Prostate gland (tissue), 2 donors: ENCODE results near the gene CLDN22. TPM values are rescaled to one million over a fixed set of nuclear protein-coding genes. Genes with fewer than 3 reads are reported as not detected.

ENCODE experiments used
- DNase-seq: peaks from one replicate; pipeline ENCODE4 v3.0.0-alpha.2; 2019; ENCODE audit warnings: low spot score
- H3K27ac ChIP-seq, 2 donors: fragments of 200-600 bp; sonication (generic); 2 replicates each; pipeline ENCODE4 v1.5.1; 2017 to 2019
- H3K27me3 ChIP-seq: fragments of 200-600 bp; sonication (generic); replicated peaks from 2 replicates; pipeline ENCODE4 v1.5.1; 2019; ENCODE audit not compliant: insufficient read depth
- H3K36me3 ChIP-seq, 2 donors: fragments of 200-600 bp; sonication (generic); 1 replicate in 1 of 2; 2 replicates in 1 of 2; pipeline versions ENCODE4 v1.5.1 to v1.8.1; 2017 to 2019
- H3K4me1 ChIP-seq: fragments of 200-600 bp; sonication (generic); replicated peaks from 2 replicates; pipeline ENCODE4 v1.5.1; 2019
- H3K4me3 ChIP-seq, 2 donors: fragments of 200-600 bp; sonication (generic); 2 replicates each; pipeline ENCODE4 v1.5.1; 2017 to 2019
- H3K9me3 ChIP-seq: fragments of 200-600 bp; sonication (generic); 2 replicates; pipeline ENCODE4 v1.5.1; 2017
- POLR2A ChIP-seq: fragments of 450-650 bp; IDR thresholded peaks from one replicate; pipeline ENCODE4 v1.6.1; 2016; ENCODE audit warnings: antibody characterized with exemption, mild to moderate bottlenecking
- POLR2AphosphoS5 ChIP-seq: sonication (generic); formaldehyde crosslinking; IDR thresholded peaks from one replicate; pipeline ENCODE4 v1.6.1; 2017; ENCODE audit warnings: antibody characterized with exemption
- WGBS: methylation state at CpG from one replicate; pipeline ENCODE4 v1.1.5; 2018; 5-methylcytosine and 5-hydroxymethylcytosine counted together
- intact Hi-C: fragments of 100-400 bp; cut with DNase I; formaldehyde crosslinking; loops from one replicate; pipeline ENCODE4 v1.14.2; 2022
- total RNA-seq, 2 donors: library from RNA; depleted of rRNA; stranded (reverse); fragments of >200 nt; gene quantifications; one replicate each; pipeline ENCODE4 v1.1.0, GENCODE V29; 2016
- TF ChIP-seq, protein P1 (sequence below), 4 experiments: fragments of 200-600 bp in 2 of 4; fragments of 450-650 bp in 2 of 4; sonication (generic) in 2 of 4; IDR thresholded peaks; 1 replicate in 3 of 4; 2 replicates in 1 of 4; pipeline ENCODE4 v1.5.1; 2016 to 2019; ENCODE audit warnings: antibody characterized with exemption in 4 of 4, mild to moderate bottlenecking in 2 of 4, moderate library complexity in 2 of 4

CLDN22 gene
- total RNA-seq, 2 donors from 2014 or later = not detected

DNA sequence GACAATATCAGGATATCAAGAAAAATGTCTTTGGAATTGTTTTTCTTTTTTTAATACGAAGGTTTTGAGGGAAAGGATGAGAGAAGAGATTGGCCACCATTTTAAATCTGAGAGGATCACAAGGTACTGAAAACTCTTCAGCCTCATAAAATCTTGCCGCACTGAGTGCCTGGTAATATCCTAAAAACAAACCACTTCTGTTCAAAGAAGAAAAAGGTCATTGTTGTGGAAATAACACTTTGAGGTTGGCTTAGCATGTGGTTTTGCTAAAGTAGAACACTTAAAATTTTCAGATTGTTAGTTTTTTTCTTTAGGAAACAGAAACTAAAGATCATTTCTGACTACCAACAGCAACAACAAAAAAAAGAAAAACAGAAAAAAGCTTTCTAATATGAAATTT is 1.0 kb upstream of the CLDN22 start:
- Histone ChIP-seq H3K4me1 (no peaks in the 10 kb centered on the region), H3K4me3 (no peak overlapping the region), H3K36me3 (no peaks in the 10 kb centered on the region), H3K9me3 (no peaks in the 10 kb centered on the region), H3K27me3 (no peaks in the 10 kb centered on the region), H3K27ac (no peak overlapping the region)
- TF ChIP-seq POLR2AphosphoS5 (no peak), POLR2A (no peak)
- TF ChIP-seq, protein P1, sequence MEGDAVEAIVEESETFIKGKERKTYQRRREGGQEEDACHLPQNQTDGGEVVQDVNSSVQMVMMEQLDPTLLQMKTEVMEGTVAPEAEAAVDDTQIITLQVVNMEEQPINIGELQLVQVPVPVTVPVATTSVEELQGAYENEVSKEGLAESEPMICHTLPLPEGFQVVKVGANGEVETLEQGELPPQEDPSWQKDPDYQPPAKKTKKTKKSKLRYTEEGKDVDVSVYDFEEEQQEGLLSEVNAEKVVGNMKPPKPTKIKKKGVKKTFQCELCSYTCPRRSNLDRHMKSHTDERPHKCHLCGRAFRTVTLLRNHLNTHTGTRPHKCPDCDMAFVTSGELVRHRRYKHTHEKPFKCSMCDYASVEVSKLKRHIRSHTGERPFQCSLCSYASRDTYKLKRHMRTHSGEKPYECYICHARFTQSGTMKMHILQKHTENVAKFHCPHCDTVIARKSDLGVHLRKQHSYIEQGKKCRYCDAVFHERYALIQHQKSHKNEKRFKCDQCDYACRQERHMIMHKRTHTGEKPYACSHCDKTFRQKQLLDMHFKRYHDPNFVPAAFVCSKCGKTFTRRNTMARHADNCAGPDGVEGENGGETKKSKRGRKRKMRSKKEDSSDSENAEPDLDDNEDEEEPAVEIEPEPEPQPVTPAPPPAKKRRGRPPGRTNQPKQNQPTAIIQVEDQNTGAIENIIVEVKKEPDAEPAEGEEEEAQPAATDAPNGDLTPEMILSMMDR (IDR thresholded peaks at IDR 0.05) = no peak
- 54% methylated on average over 2 of the region's 2 CpGs for WGBS
- intact Hi-C loops = no loop called here
- DNase-seq = no peak

DNA sequence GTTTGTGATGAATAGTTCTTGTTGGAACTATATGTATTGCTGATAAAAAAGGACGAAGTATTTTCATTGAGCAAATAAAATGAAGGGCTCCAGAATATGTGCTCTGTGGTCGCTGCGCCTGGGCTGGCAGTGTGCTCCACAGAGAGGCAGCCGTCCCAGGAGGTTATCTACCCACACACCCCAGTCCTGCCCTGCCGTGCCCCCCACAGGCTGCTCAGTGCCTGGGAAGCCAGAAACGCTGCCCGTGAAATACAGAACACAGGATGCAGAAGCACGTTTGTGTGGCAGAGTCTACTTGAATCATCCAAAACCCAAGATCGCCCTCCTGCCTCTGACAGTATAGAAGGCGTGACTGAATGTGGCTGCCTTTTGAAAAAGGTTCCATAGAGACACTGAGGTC is 1.4 kb downstream of the CLDN22 start:
- no peaks in the 10 kb centered on the region for H3K27me3 ChIP-seq
- H3K4me3 ChIP-seq = no peak overlapping the region
- intact Hi-C loops = no loop called here
- DNase-seq = no peak
- no peaks in the 10 kb centered on the region for H3K36me3 ChIP-seq
- no peaks in the 10 kb centered on the region for H3K4me1 ChIP-seq
- 73% methylated on average over 10 of the region's 10 CpGs for WGBS
- H3K9me3 ChIP-seq = no peaks in the 10 kb centered on the region
- no peak for TF ChIP-seq POLR2A
- TF ChIP-seq POLR2AphosphoS5 = no peak
- TF ChIP-seq, protein P1 (IDR thresholded peaks at IDR 0.05) = no peak
- H3K27ac ChIP-seq = no peak overlapping the region

DNA sequence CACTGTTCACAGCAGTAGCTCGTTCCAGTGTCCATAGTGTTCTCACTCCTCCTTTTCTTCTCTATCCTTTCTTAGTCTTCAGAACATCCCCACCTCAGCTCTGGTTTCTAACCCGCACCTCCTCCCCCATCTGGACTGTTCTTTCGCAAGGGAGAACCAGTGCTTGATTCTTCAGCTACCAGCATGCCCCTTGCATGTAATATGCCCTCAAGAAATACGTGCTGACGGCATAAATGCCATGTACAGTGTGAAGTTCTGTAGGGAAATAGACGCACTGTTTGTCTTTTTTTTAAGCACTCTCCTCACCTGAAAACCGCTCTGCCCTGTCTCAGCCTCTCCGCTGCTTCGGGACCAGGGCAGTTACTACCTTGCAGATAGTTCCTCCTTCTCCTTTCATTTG is 5.3 kb downstream of the CLDN22 start:
- 93% methylated on average over 9 of the region's 9 CpGs for WGBS
- no peak overlapping the region for H3K4me3 ChIP-seq
- DNase-seq = no peak
- no peaks in the 10 kb centered on the region for H3K9me3 ChIP-seq
- H3K27me3 ChIP-seq = no peaks in the 10 kb centered on the region
- no peak overlapping the region for H3K27ac ChIP-seq
- no peaks in the 10 kb centered on the region for H3K4me1 ChIP-seq
- TF ChIP-seq POLR2A (no peak), POLR2AphosphoS5 (no peak)
- TF ChIP-seq, protein P1 (IDR thresholded peaks at IDR 0.05) = no peak
- intact Hi-C loops = no loop called here
- H3K36me3 ChIP-seq = no peaks in the 10 kb centered on the region

DNA sequence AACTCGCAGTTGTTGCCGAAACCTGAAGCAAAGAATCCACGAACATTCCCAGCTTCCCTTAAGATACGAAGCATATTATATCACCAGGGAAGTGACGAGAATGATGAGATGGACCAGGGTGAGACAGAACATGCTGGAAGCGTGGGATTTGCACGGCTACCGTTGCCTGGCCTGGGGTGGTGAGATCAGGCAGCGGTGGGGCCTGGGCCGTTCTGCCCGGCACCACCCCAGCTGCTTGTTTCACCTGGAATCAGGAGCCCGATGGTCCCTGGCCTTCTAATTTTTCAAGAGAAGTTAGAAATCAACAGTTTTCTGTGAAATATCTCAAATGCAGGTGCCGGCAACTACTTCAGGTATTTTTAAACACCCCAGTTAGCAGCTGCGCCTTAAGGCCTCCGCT is 5.7 kb downstream of the CLDN22 start:
- TF ChIP-seq POLR2A (no peak), POLR2AphosphoS5 (no peak)
- TF ChIP-seq, protein P1 (IDR thresholded peaks at IDR 0.05) = no peak
- DNase-seq = no peak
- H3K27me3 ChIP-seq = no peaks in the 10 kb centered on the region
- no peaks in the 10 kb centered on the region for H3K9me3 ChIP-seq
- 97% methylated on average over 15 of the region's 15 CpGs for WGBS
- H3K4me3 ChIP-seq = no peak overlapping the region
- intact Hi-C loops = no loop called here
- H3K4me1 ChIP-seq = no peaks in the 10 kb centered on the region
- no peaks in the 10 kb centered on the region for H3K36me3 ChIP-seq
- no peak overlapping the region for H3K27ac ChIP-seq

DNA sequence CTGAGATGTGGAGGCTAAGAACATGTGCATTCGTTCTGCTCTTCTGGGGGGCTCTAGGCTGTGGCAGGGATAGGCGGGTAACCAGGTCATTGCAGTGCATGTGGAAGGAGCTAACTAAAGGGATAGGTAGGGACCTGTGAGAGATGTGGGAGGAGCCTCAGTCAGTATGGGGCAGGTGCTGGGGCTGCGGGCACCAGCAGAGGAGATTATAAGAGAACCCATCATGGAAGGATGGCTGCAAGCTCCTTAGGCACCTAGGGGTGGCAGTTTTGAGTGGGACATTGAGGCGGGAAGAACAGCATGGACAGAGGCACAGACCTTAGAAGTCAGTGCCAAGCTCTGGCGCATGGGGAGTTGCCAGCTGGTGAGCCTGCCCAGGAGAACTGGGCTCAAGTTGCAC is 7.2 kb downstream of the CLDN22 start:
- Histone ChIP-seq H3K27me3 (no peaks in the 10 kb centered on the region), H3K4me3 (no peak overlapping the region), H3K9me3 (no peaks in the 10 kb centered on the region), H3K4me1 (no peaks in the 10 kb centered on the region), H3K27ac (no peak overlapping the region), H3K36me3 (no peaks in the 10 kb centered on the region)
- WGBS = 80% methylated on average over 5 of the region's 5 CpGs
- TF ChIP-seq POLR2A (no peak), POLR2AphosphoS5 (no peak)
- TF ChIP-seq, protein P1 (IDR thresholded peaks at IDR 0.05) = no peak
- intact Hi-C loops = no loop called here
- no peak for DNase-seq
